B cell (primary cell): ENCODE results near the gene IL11RA. TPM values are rescaled to one million over a fixed set of nuclear protein-coding genes. Genes with fewer than 3 reads are reported as not detected.

Experiments used
- ATAC-seq: fragments of 200-7000 bp; cut with Tn5 transposase; one replicate; pipeline ENCODE4 v1.10.0; 2021; ENCODE audit warnings: low read depth, mild to moderate bottlenecking, moderate number of reproducible peaks, moderate library complexity
- CTCF ChIA-PET: fragments of 350-600 bp; sonication (Branson Sonifier 250); formaldehyde crosslinking; loops from one replicate; lab custom pipeline; 2021; ENCODE audit warnings: antibody characterized with exemption, inconsistent platforms; lab: Charles Lee
- POLR2A ChIA-PET: fragments of 350-600 bp; sonication (Branson Sonifier 250); formaldehyde crosslinking; loops from one replicate; lab custom pipeline; 2021; ENCODE audit warnings: antibody characterized with exemption; lab: Charles Lee
- DNase-seq: peaks from one replicate; pipeline ENCODE4 v3.0.0; 2013
- H2AFZ ChIP-seq: 2 replicates; pipeline ENCODE4 v1.6.1; 2012; ENCODE audit warnings: mild to moderate bottlenecking, low read depth, low read length; ENCODE audit not compliant: insufficient read depth, poor library complexity, severe bottlenecking
- H3K27ac ChIP-seq, 2 donors: 1 replicate in 1 of 2; 2 replicates in 1 of 2; pipeline ENCODE4 v1.5.1; 2012 to 2013; ENCODE audit warnings: low read length in 2 of 2, mild to moderate bottlenecking in 2 of 2, moderate library complexity in 1 of 2
- H3K27me3 ChIP-seq, 4 experiments: fragments of 200-600 bp in 1 of 4; sonication (generic) in 1 of 4; replicated peaks in 1 of 4; 1 replicate in 2 of 4; 2 replicates in 2 of 4; pipeline versions ENCODE4 v1.6.1 to v1.7.0; 2013 to 2016; ENCODE audit warnings: low read length in 3 of 4, mild to moderate bottlenecking in 2 of 4, mixed read lengths in 1 of 4, moderate library complexity in 1 of 4; ENCODE audit not compliant: insufficient read depth in 4 of 4, control insufficient read depth in 3 of 4; ENCODE audit errors: control extremely low read depth in 1 of 4
- H3K36me3 ChIP-seq, 2 experiments: replicated peaks in 1 of 2; 1 replicate in 1 of 2; 2 replicates in 1 of 2; pipeline versions ENCODE4 v1.6.1 to v1.7.1; 2013; ENCODE audit warnings: low read length in 1 of 2; ENCODE audit not compliant: insufficient read depth in 2 of 2, control insufficient read depth in 1 of 2; ENCODE audit errors: control extremely low read depth in 1 of 2, extremely low read depth in 1 of 2
- H3K4me1 ChIP-seq, 2 donors: fragments of 200-600 bp in 1 of 2; sonication (generic) in 1 of 2; 1 replicate in 1 of 2; 2 replicates in 1 of 2; pipeline versions ENCODE4 v1.5.1 to v1.6.1; 2013 to 2017; ENCODE audit warnings: low read length in 2 of 2; ENCODE audit not compliant: control insufficient read depth in 2 of 2, insufficient read depth in 2 of 2
- H3K4me2 ChIP-seq: replicated peaks from 2 replicates; pipeline ENCODE3; 2012; ENCODE audit warnings: mild to moderate bottlenecking, low read depth, low read length; ENCODE audit not compliant: poor library complexity, severe bottlenecking
- H3K4me3 ChIP-seq, 5 experiments: fragments of 200-600 bp in 1 of 5; sonication (generic) in 1 of 5; 1 replicate in 3 of 5; 2 replicates in 2 of 5; pipeline versions ENCODE4 v1.5.1 to v1.7.0; 2011 to 2016; ENCODE audit warnings: low read length in 4 of 5, mild to moderate bottlenecking in 4 of 5, low read depth in 2 of 5, control low read depth in 1 of 5, moderate library complexity in 1 of 5; ENCODE audit not compliant: insufficient read depth in 1 of 5; ENCODE audit errors: control extremely low read depth in 1 of 5, extremely low read depth in 1 of 5
- H3K79me2 ChIP-seq: fragments of 200-600 bp; sonication (generic); one replicate; pipeline ENCODE4 v1.6.0; 2016; ENCODE audit warnings: low read length; ENCODE audit not compliant: control insufficient read depth, insufficient read depth
- H3K9ac ChIP-seq: fragments of 200-600 bp; sonication (generic); 2 replicates; pipeline ENCODE4 v1.6.1; 2017; ENCODE audit warnings: mild to moderate bottlenecking, low read length, moderate library complexity
- H3K9me3 ChIP-seq, 3 donors: one replicate each; pipeline versions ENCODE4 v1.6.1 to v1.7.1; 2013; ENCODE audit warnings: low read length in 2 of 3; ENCODE audit not compliant: control insufficient read depth in 2 of 3, insufficient read depth in 1 of 3; ENCODE audit errors: control extremely low read depth in 1 of 3
- H4K20me1 ChIP-seq: 2 replicates; pipeline ENCODE4 v1.6.0; 2012; ENCODE audit warnings: mild to moderate bottlenecking, low read length; ENCODE audit not compliant: insufficient read depth, control insufficient read depth, poor library complexity, severe bottlenecking
- H3K27ac Mint-ChIP-seq: one replicate; pipeline ENCODE4 v1.8.0; 2021; ENCODE audit warnings: mixed read lengths
- H3K27me3 Mint-ChIP-seq: one replicate; pipeline ENCODE4 v1.8.0; 2021; ENCODE audit warnings: mixed read lengths
- H3K4me1 Mint-ChIP-seq: one replicate; pipeline ENCODE4 v1.8.0; 2021; ENCODE audit warnings: mixed read lengths
- H3K4me3 Mint-ChIP-seq: one replicate; pipeline ENCODE4 v1.8.0; 2021; ENCODE audit warnings: mixed read lengths
- H3K9me3 Mint-ChIP-seq: one replicate; pipeline ENCODE4 v1.8.0; 2022; ENCODE audit warnings: mixed read lengths; ENCODE audit not compliant: insufficient read depth
- CTCF ChIP-seq: fragments of 200-600 bp; IDR thresholded peaks from one replicate; pipeline ENCODE4 v1.8.0; 2022; ENCODE audit warnings: antibody characterized with exemption, mild to moderate bottlenecking
- EZH2 ChIP-seq: IDR thresholded peaks from 2 replicates; pipeline ENCODE4 v1.6.1; 2012; ENCODE audit warnings: borderline replicate concordance, low read depth, mild to moderate bottlenecking, moderate library complexity, low read length; ENCODE audit not compliant: insufficient read depth, poor library complexity, severe bottlenecking
- WGBS: methylation state at CpG from one replicate; pipeline ENCODE4 v1.1.5; 2013; ENCODE audit warnings: missing lambda C conversion rate; ENCODE audit not compliant: insufficient coverage; 5-methylcytosine and 5-hydroxymethylcytosine counted together
- intact Hi-C: fragments of 100-400 bp; cut with micrococcal nuclease; formaldehyde crosslinking; loops from one replicate; pipeline ENCODE4 v1.10.0; 2022
- polyA plus RNA-seq: library from polyadenylated mRNA; depleted of rRNA; stranded (reverse); fragments of >200 nt; gene quantifications from 2 replicates; pipeline ENCODE4 v1.2.3, GENCODE V29; 2012
- total RNA-seq, 2 donors: library from RNA; stranded (reverse); fragments of 120-200 nt in 1 of 2; gene quantifications; 1 replicate in 1 of 2; 2 replicates in 1 of 2; pipeline versions ENCODE4 v1.2.3 to v1.2.4, GENCODE V29; 2013 to 2022

Gene IL11RA
- total and polyA plus RNA-seq, 2 donors (not counting 1 experiment from before 2014, with no cell fraction given), result 47.3 to 58.0 TPM

DNA sequence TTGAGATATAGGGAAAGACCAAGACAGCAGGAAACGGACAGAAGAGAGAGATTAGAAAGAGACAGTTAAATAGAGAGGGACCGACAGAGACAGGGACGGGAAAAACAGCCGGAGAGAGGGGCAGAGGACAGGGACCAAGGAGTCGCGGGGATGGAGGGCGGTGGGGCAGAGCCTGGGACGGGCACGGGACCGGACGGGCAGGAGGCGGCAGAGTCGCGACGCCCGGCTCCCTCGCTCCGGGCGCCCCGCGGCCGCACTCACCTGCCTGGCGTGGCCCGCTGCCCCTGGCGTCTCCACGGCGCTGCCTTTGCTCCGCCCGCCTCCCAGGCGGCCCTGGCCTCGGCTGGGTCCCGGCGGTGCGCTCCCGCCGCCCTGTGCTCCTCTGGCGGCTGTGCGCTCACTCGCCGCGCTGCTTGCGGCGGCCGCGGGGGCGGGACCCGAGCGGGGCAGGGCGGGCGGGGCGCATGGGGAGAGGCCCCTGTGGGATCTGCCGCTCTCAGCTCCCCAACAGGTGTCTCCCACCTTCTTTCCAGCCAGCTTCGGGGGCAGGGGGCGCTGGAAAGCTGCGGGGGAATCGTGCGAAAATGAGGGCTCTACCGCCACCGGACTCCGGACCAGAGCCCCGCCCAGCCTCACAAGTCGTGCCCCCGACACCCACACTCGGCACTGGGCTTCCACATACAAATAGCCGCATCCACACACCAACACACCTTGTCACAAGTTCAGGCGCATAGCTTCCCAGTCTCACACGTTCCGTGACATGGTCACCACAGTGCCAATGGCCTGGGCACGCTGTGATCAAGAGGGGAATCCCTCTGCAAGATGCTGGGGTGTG, 23.1 kb upstream of the IL11RA start, which contains the start of gene ARID3C:
Gene ARID3C, minus strand, starts transcription at position 411 of the 835 bp plus-strand sequence. CDS start 1,052 bp downstream, outside the sequence.
- H3K9ac ChIP-seq, result peak within 1 kb of the TSS; percentile 53
- ChIA-PET CTCF (interaction anchor here (0.7 to 1.3 kb wide), 7 partner anchors 9 to 25 kb away, joined by 3 to 6 read pairs (median 3); partner anchors contain the start of genes DCTN3, RPP25L and SIGMAR1), POLR2A (interaction anchor here (0.6 kb wide), 1 partner anchor 13 kb away, joined by 3 read pairs; no protein-coding TSS in a partner anchor)
- H2AFZ ChIP-seq, result peak within 1 kb of the TSS; percentile 58
- peaks cover 0 to 67% (median 51%) of the 10 kb centered on the region in 4 experiments for H3K27me3 ChIP-seq
- no peak within 1 kb of the TSS for H3K27ac ChIP-seq
- 2% methylated on average over 69 of the region's 69 CpGs for WGBS
- intact Hi-C loops, result loop anchor here (2.0 kb wide), 1 partner anchor 16 kb away; the partner anchor contains the start of gene RPP25L
- peak; percentile 81 for ATAC-seq
- H3K4me2 ChIP-seq, result peak within 1 kb of the TSS; percentile 81
- no peaks in the 10 kb centered on the region for H3K9me3 Mint-ChIP-seq
- peaks cover 26 to 33% of the 10 kb centered on the region in 2 donors for H3K4me1 ChIP-seq
- H3K4me1 Mint-ChIP-seq, result peaks cover 18% of the 10 kb centered on the region
- peak within 1 kb of the TSS; percentile 1 for H3K27ac Mint-ChIP-seq
- H3K4me3 ChIP-seq, result peak within 1 kb of the TSS in 4 of 5 experiments; percentile 18 to 57 (median 44)
- TF ChIP-seq CTCF (no peak), EZH2 (peak; percentile 15)
- peak; percentile 62 for DNase-seq
- peaks cover 0 to 22% (median 0%) of the 10 kb centered on the region in 3 donors for H3K9me3 ChIP-seq
- H3K79me2 ChIP-seq, result no peaks in the 10 kb centered on the region
- H4K20me1 ChIP-seq, result peaks cover 8% of the 10 kb centered on the region
- H3K27me3 Mint-ChIP-seq, result peaks cover 55% of the 10 kb centered on the region
- no peaks in the 10 kb centered on the region for H3K36me3 ChIP-seq
- peak within 1 kb of the TSS; percentile 91 for H3K4me3 Mint-ChIP-seq
